ENCODE measurements around the gene GUCY2C. TPM values are rescaled to one million over a fixed set of nuclear protein-coding genes. Genes with fewer than 3 reads are reported as not detected.

The GUCY2C gene
- polyA plus RNA-seq, 2 of the 4 experiments (the other 2 are of a cell fraction): 0.05 TPM; not detected in 1

DNA sequence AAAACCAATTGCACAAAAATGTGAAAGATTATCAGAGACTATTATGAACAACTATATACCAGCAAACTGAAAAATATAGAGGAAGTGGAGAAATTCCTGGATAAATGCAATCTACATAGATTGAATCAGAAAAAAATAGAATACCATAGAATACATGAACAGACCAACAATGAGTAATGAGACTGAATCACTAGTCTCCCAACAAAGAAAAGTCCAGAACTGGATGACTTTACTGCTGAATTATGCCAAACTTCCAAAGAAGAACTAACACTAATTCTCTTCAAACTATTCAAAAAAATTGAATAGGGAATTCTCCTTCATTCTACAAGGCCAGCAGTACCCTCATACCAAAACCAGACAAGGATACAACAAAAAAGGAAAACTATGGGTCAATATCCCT lies 60.6 kb downstream of the GUCY2C start:
- no peak for DNase-seq (ENCODE audit: low read depth in 1 of 2, low spot score in 1 of 2)
- CTCF ChIA-PET: no interaction called here
- no peak for ATAC-seq
- no peaks in the 10 kb centered on the region for H3K4me1 ChIP-seq
- H3K9me3 ChIP-seq: no peaks in the 10 kb centered on the region
- TF ChIP-seq EP300 (IDR thresholded peaks at IDR 0.05) (no peak), FOXS1 (CRISPR knock-in tag; IDR thresholded peaks at IDR 0.05) (no peak), JUNB (IDR thresholded peaks at IDR 0.05) (no peak), RNF2 (IDR thresholded peaks at IDR 0.05; ENCODE audit: borderline replicate concordance, low read depth) (no peak), ELK1 (IDR thresholded peaks at IDR 0.05; ENCODE audit: low read depth, low read length) (no peak)
- no peak overlapping the region for H3K27ac ChIP-seq
- H3K4me2 ChIP-seq: no peak overlapping the region
- POLR2A ChIA-PET: no interaction called here
- no peak overlapping the region for H3K4me3 ChIP-seq
- FAIRE-seq: no peak

DNA sequence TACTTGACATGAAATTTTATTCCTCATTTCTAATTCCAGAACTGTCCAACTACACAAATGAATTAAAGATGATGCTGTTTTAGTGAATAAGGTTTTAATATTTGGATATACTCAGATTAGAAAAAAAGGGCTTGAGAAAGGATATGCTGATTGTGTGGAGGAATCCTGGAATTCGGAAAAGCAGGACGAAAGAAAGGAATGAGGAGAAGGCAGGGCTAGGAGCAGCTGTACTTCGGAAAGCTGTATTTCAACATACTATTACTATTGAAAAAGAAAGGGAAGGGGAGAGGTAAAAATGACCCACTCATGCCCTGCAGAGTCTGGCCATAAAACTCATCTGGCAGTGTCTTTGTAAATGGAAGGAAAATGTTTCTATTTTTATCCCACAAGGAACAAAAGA lies 65.6 kb downstream of the GUCY2C start:
- no peak overlapping the region for H3K4me3 ChIP-seq
- CTCF ChIA-PET: interaction anchor here (2.2 kb wide), 1 partner anchor 33 kb away, joined by 7 read pairs; no protein-coding TSS in a partner anchor
- TF ChIP-seq RAD21 (conservative IDR thresholded peaks at IDR 0.05 in 1 of 2, IDR thresholded peaks at IDR 0.05 in 1 of 2) (no peak), JUNB (IDR thresholded peaks at IDR 0.05) (no peak), HOXB5 (CRISPR knock-in tag; IDR thresholded peaks at IDR 0.05) (no peak), E2F6 (IDR thresholded peaks at IDR 0.05; ENCODE audit: borderline replicate concordance, low read depth) (no peak), MAZ (IDR thresholded peaks at IDR 0.05; ENCODE audit: borderline replicate concordance, low read depth, low read length) (no peak), NPAS2 (CRISPR knock-in tag; IDR thresholded peaks at IDR 0.05; ENCODE audit: borderline replicate concordance) (no peak), MAFK (IDR thresholded peaks at IDR 0.05; ENCODE audit: partially characterized antibody) (no peak), NR3C1 (IDR thresholded peaks at IDR 0.05) (no peak), FOXS1 (CRISPR knock-in tag; IDR thresholded peaks at IDR 0.05) (no peak), EP300 (IDR thresholded peaks at IDR 0.05) (no peak), RFX5 (IDR thresholded peaks at IDR 0.05) (no peak), HMGXB4 (CRISPR knock-in tag; IDR thresholded peaks at IDR 0.05; ENCODE audit: borderline replicate concordance) (no peak), SMC3 (IDR thresholded peaks at IDR 0.05) (no peak)
- TF ChIP-seq, protein P1, sequence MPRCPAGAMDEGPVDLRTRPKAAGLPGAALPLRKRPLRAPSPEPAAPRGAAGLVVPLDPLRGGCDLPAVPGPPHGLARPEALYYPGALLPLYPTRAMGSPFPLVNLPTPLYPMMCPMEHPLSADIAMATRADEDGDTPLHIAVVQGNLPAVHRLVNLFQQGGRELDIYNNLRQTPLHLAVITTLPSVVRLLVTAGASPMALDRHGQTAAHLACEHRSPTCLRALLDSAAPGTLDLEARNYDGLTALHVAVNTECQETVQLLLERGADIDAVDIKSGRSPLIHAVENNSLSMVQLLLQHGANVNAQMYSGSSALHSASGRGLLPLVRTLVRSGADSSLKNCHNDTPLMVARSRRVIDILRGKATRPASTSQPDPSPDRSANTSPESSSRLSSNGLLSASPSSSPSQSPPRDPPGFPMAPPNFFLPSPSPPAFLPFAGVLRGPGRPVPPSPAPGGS (IDR thresholded peaks at IDR 0.05): no peak
- TF ChIP-seq, protein P2, sequence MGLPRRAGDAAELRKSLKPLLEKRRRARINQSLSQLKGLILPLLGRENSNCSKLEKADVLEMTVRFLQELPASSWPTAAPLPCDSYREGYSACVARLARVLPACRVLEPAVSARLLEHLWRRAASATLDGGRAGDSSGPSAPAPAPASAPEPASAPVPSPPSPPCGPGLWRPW (IDR thresholded peaks at IDR 0.05): no peak
- TF ChIP-seq, protein P3, sequence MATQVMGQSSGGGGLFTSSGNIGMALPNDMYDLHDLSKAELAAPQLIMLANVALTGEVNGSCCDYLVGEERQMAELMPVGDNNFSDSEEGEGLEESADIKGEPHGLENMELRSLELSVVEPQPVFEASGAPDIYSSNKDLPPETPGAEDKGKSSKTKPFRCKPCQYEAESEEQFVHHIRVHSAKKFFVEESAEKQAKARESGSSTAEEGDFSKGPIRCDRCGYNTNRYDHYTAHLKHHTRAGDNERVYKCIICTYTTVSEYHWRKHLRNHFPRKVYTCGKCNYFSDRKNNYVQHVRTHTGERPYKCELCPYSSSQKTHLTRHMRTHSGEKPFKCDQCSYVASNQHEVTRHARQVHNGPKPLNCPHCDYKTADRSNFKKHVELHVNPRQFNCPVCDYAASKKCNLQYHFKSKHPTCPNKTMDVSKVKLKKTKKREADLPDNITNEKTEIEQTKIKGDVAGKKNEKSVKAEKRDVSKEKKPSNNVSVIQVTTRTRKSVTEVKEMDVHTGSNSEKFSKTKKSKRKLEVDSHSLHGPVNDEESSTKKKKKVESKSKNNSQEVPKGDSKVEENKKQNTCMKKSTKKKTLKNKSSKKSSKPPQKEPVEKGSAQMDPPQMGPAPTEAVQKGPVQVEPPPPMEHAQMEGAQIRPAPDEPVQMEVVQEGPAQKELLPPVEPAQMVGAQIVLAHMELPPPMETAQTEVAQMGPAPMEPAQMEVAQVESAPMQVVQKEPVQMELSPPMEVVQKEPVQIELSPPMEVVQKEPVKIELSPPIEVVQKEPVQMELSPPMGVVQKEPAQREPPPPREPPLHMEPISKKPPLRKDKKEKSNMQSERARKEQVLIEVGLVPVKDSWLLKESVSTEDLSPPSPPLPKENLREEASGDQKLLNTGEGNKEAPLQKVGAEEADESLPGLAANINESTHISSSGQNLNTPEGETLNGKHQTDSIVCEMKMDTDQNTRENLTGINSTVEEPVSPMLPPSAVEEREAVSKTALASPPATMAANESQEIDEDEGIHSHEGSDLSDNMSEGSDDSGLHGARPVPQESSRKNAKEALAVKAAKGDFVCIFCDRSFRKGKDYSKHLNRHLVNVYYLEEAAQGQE (IDR thresholded peaks at IDR 0.05): no peak
- TF ChIP-seq, protein P4, sequence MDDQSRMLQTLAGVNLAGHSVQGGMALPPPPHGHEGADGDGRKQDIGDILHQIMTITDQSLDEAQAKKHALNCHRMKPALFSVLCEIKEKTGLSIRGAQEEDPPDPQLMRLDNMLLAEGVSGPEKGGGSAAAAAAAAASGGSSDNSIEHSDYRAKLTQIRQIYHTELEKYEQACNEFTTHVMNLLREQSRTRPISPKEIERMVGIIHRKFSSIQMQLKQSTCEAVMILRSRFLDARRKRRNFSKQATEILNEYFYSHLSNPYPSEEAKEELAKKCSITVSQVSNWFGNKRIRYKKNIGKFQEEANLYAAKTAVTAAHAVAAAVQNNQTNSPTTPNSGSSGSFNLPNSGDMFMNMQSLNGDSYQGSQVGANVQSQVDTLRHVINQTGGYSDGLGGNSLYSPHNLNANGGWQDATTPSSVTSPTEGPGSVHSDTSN (IDR thresholded peaks at IDR 0.05): no peak
- H3K4me1 ChIP-seq: no peaks in the 10 kb centered on the region
- H3K9me3 ChIP-seq: no peaks in the 10 kb centered on the region
- ATAC-seq: no peak
- 10% methylated on average over 3 of the region's 3 CpGs for WGBS (ENCODE audit: missing lambda C conversion rate)
- no peak for DNase-seq (ENCODE audit: low read depth in 1 of 2, low spot score in 1 of 2)
- no peak overlapping the region for H3K4me2 ChIP-seq
- no peak for FAIRE-seq
- POLR2A ChIA-PET: no interaction called here
- H3K27ac ChIP-seq: no peak overlapping the region
